Left renal cortex interstitium (tissue), 4 donors: Measurements from ENCODE around the gene PDIA4. TPM values are rescaled to one million over a fixed set of nuclear protein-coding genes. Genes with fewer than 3 reads are reported as not detected.
"Not testable (repeated sequence)": the region's sequence is repeated elsewhere in the genome, so short reads cannot be mapped to it uniquely, and the experiment has no call there.

Experiments used
- DNase-seq, 4 donors: peaks; one replicate each; pipeline ENCODE4 v3.0.0-alpha.2; 2013; ENCODE audit warnings: low read depth in 4 of 4, low spot score in 2 of 4, missing footprints in 1 of 4
- polyA plus RNA-seq, 4 donors: library from polyadenylated mRNA; unstranded; fragments of 120-200 nt; gene quantifications; one replicate each; pipeline ENCODE4 v1.2.1, GENCODE V29; 2013; ENCODE audit not compliant: insufficient read length in 4 of 4

PDIA4 gene
- polyA plus RNA-seq, 4 donors = 161 to 197 (median 188) TPM

- not testable (repeated sequence) for DNase-seq
Measured at GRCh38 chr7:149038641-149039040, 10.3 kb upstream of the PDIA4 start.

GRCh38 chr7:149036676-149037075 is 8.4 kb upstream of the PDIA4 start:
- DNase-seq = no peak

GRCh38 chr7:149031353-149031910 is 3.1 kb upstream of the PDIA4 start:
- DNase-seq = no peak

- not testable (repeated sequence) for DNase-seq
Measured at GRCh38 chr7:149030439-149030838, 2.1 kb upstream of the PDIA4 start.

GRCh38 chr7:149027611-149028345 is 527 bp downstream of the PDIA4 start:
- DNase-seq = peak in 1 of 4 donors; percentile 23

GRCh38 chr7:149027055-149027454 is 1.2 kb downstream of the PDIA4 start:
- no peak for DNase-seq

- no peak for DNase-seq
Measured at GRCh38 chr7:149023662-149024061, 4.6 kb downstream of the PDIA4 start.

GRCh38 chr7:149022756-149023360 is 5.4 kb downstream of the PDIA4 start:
- no peak for DNase-seq

- no peak for DNase-seq
Measured at GRCh38 chr7:149021725-149022062, 6.6 kb downstream of the PDIA4 start.

GRCh38 chr7:149020483-149020882 is 7.8 kb downstream of the PDIA4 start:
- DNase-seq = no peak

GRCh38 chr7:149016876-149017275 is 11.4 kb downstream of the PDIA4 start:
- no peak for DNase-seq

GRCh38 chr7:149014309-149014708 is 14.0 kb downstream of the PDIA4 start:
- no peak for DNase-seq

- DNase-seq = no peak
Measured at GRCh38 chr7:149013876-149014275, 14.4 kb downstream of the PDIA4 start.

GRCh38 chr7:149012730-149013129 is 15.6 kb downstream of the PDIA4 start:
- DNase-seq = not testable (repeated sequence)

- DNase-seq = no peak
Measured at GRCh38 chr7:149011491-149011890, 16.8 kb downstream of the PDIA4 start.

GRCh38 chr7:149010451-149010850 is 17.9 kb downstream of the PDIA4 start:
- no peak for DNase-seq

- no peak for DNase-seq
Measured at GRCh38 chr7:149009527-149009926, 18.8 kb downstream of the PDIA4 start.

- DNase-seq = no peak
Measured at GRCh38 chr7:149007611-149008010, 20.7 kb downstream of the PDIA4 start.

GRCh38 chr7:149007146-149007545 is 21.2 kb downstream of the PDIA4 start:
- DNase-seq = no peak

GRCh38 chr7:149006345-149006725 is 22.0 kb downstream of the PDIA4 start:
- no peak for DNase-seq

GRCh38 chr7:149005427-149006344 is 22.6 kb downstream of the PDIA4 start:
- no peak for DNase-seq
